ENCODE data around the gene EP400. TPM values are rescaled to one million over a fixed set of nuclear protein-coding genes. Genes with fewer than 3 reads are reported as not detected.

Gene EP400, protein sequence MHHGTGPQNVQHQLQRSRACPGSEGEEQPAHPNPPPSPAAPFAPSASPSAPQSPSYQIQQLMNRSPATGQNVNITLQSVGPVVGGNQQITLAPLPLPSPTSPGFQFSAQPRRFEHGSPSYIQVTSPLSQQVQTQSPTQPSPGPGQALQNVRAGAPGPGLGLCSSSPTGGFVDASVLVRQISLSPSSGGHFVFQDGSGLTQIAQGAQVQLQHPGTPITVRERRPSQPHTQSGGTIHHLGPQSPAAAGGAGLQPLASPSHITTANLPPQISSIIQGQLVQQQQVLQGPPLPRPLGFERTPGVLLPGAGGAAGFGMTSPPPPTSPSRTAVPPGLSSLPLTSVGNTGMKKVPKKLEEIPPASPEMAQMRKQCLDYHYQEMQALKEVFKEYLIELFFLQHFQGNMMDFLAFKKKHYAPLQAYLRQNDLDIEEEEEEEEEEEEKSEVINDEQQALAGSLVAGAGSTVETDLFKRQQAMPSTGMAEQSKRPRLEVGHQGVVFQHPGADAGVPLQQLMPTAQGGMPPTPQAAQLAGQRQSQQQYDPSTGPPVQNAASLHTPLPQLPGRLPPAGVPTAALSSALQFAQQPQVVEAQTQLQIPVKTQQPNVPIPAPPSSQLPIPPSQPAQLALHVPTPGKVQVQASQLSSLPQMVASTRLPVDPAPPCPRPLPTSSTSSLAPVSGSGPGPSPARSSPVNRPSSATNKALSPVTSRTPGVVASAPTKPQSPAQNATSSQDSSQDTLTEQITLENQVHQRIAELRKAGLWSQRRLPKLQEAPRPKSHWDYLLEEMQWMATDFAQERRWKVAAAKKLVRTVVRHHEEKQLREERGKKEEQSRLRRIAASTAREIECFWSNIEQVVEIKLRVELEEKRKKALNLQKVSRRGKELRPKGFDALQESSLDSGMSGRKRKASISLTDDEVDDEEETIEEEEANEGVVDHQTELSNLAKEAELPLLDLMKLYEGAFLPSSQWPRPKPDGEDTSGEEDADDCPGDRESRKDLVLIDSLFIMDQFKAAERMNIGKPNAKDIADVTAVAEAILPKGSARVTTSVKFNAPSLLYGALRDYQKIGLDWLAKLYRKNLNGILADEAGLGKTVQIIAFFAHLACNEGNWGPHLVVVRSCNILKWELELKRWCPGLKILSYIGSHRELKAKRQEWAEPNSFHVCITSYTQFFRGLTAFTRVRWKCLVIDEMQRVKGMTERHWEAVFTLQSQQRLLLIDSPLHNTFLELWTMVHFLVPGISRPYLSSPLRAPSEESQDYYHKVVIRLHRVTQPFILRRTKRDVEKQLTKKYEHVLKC (N-terminal part only)
- 20.5 to 29.6 TPM (median 27.2 TPM) in 5 replicates for total RNA-seq (2022; extraction: Qiagen RNA extraction; ENCODE audit: low read depth)

DNA sequence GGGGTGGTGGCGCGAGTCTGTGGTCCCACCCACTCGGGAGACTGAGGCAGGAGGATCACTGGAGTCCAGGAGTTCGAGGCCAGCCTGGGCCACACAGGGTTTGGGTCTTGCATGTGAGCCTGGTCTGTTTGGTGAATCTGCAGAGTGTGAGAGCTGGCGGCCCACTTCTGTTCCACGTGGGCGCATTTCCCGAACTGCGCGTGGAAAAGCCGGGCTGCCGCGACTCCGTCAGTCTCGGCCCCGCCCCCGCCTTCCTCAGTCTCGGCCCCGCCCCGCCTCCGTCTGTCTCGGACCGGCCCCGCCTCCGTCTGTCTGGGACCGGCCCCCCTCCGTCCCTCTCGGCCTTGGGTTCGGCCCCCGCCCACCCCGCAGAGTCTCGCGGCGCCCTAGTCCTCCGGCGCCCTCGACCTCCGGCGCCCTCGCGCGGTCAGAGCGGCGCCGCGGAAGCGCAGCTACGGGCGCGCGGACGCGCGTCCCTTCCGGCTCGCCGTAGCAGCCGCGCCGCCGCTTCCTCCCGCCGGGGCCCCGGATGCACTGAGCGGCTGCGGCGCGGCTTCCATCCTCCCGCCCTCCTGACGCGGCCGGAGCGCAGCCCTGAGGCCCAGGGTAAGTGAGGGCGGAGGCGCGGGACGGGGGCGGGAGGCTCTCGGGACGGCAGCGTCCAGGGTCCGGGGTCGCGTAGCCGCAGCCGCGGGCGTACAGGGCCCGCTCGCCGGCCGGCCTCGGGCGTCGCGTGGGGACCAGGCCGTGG is at the start of gene EP400:
Gene EP400 (plus strand): TSS at position 512 of the 751 bp plus-strand sequence. CDS start 10,678 bp downstream, outside the sequence.

DNA sequence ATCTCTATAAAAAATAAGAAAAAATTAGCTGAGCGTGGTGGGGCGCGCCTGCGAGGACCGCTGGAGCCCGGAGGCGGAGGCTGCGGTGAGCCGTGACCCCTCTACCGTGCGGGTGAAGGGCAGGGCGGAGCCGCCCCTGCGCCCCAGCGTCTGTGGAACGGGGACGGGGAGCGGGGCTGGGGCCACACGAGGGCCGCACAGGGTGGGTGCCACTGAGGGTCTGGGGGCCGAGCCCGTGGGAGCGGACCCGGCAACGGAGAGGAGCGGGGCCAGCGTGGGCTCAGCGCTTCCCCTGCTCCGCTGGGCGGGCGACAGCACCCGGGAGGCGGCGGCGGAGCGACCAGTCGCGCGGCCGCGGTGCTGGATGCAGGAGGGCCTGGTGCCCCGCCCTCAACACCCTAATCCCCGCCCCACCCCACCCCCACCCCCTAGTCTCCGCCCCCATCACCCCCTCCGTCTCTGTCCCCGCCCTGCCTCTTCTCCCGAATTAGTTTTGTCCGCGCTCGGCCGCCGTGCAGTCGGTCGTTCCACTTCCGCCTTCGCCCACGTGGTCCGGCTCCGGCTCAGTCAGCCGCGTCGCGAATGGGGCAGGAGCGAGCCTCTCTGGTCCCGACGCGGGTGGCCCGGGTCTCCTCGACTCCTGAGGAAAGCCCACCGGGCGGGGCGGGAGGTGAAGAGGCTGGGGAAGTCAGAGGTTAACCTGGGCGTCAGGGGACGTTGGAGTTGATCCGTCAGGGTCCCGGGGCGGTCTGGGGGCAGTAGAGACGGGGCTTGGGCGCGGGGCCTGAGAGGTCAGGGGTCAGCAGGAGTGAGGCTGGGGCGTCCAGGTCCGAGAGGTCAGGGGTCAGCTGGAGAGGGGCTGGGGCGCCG is 20.8 kb upstream of the EP400 start, which contains the start of gene PUS1:
Gene PUS1 (plus strand): TSS at position 566 of the 870 bp plus-strand sequence. CDS start 447 bp downstream, outside the sequence.

Other genes starting within 250 kb of the EP400 start
- 26.2 to 30.8 TPM (median 28.0 TPM) in 5 replicates for gene SFSWAP, start 238.9 kb upstream of the EP400 start, total RNA-seq (2022; extraction: Qiagen RNA extraction; ENCODE audit: low read depth)
- gene MMP17, start 121.5 kb upstream of the EP400 start, total RNA-seq (2022; extraction: Qiagen RNA extraction; ENCODE audit: low read depth), result 10.6 to 15.8 TPM (median 12.6 TPM) in 5 replicates
- gene ULK1, start 55.3 kb upstream of the EP400 start, total RNA-seq (2022; extraction: Qiagen RNA extraction; ENCODE audit: low read depth), result 35.1 to 55.6 TPM (median 46.5 TPM) in 5 replicates
- gene PUS1, start 20.7 kb upstream of the EP400 start, total RNA-seq (2022; extraction: Qiagen RNA extraction; ENCODE audit: low read depth), result 61.8 to 93.2 TPM (median 79.0 TPM) in 5 replicates
- 20.8 to 30.8 TPM (median 28.9 TPM) in 5 replicates for gene DDX51, start 194.4 kb downstream of the EP400 start, total RNA-seq (2022; extraction: Qiagen RNA extraction; ENCODE audit: low read depth)
- 39.6 to 62.8 TPM (median 52.0 TPM) in 5 replicates for gene NOC4L, start 194.5 kb downstream of the EP400 start, total RNA-seq (2022; extraction: Qiagen RNA extraction; ENCODE audit: low read depth)

Data from A549 treated with DMSO at 1 μM for 4 hours (cell line).